Gastrocnemius medialis (tissue), 4 donors: ENCODE results near the gene RBM19. TPM values are rescaled to one million over a fixed set of nuclear protein-coding genes. Genes with fewer than 3 reads are reported as not detected.

Experiments
- ATAC-seq, 2 donors: fragments of 150-250 bp; one replicate each; pipeline ENCODE4 v1.9.1; 2016
- DNase-seq, 2 donors: peaks; one replicate each; pipeline ENCODE4 v3.0.0-alpha.2; 2019
- H3K27ac ChIP-seq, 4 donors: fragments of 200-600 bp; sonication (generic); 1 replicate in 1 of 4; 2 replicates in 3 of 4; pipeline ENCODE4 v1.5.1; 2016 to 2018; ENCODE audit warnings: mild to moderate bottlenecking in 2 of 4, moderate library complexity in 1 of 4
- H3K27me3 ChIP-seq, 3 donors: fragments of 200-600 bp; sonication (generic) in 2 of 3; 1 replicate in 1 of 3; 2 replicates in 2 of 3; pipeline versions ENCODE4 v1.5.1 to v1.6.0; 2016 to 2019; ENCODE audit warnings: mild to moderate bottlenecking in 1 of 3, moderate library complexity in 1 of 3
- H3K36me3 ChIP-seq, 2 donors: fragments of 200-600 bp; sonication (generic) in 1 of 2; one replicate each; pipeline ENCODE4 v1.5.1; 2017 to 2018
- H3K4me1 ChIP-seq, 2 donors: fragments of 200-600 bp; sonication (generic) in 1 of 2; one replicate each; pipeline ENCODE4 v1.5.1; 2016 to 2017; ENCODE audit warnings: mild to moderate bottlenecking in 2 of 2
- H3K4me3 ChIP-seq, 4 donors: fragments of 200-600 bp; sonication (generic) in 3 of 4; 1 replicate in 1 of 4; 2 replicates in 3 of 4; pipeline ENCODE4 v1.5.1; 2016 to 2019; ENCODE audit warnings: mild to moderate bottlenecking in 2 of 4
- H3K9me3 ChIP-seq, 3 donors: fragments of 200-600 bp; sonication (generic) in 2 of 3; 1 replicate in 1 of 3; 2 replicates in 2 of 3; pipeline ENCODE4 v1.5.1; 2016 to 2019
- POLR2A ChIP-seq, 2 donors: fragments of 450-650 bp; IDR thresholded peaks; one replicate each; pipeline ENCODE4 v1.6.1; 2017; ENCODE audit warnings: antibody characterized with exemption in 2 of 2, mild to moderate bottlenecking in 2 of 2, moderate library complexity in 2 of 2
- in situ Hi-C, 4 donors: fragments of 200-750 bp; cut with MboI; loops; one replicate each; pipeline versions ENCODE4 v1.15.0 to v1.8.0; 2017; ENCODE audit warnings: low sequenced_read_pairs in 4 of 4
- intact Hi-C: fragments of 100-400 bp; cut with DNase I; formaldehyde crosslinking; loops from one replicate; pipeline ENCODE4 v1.15.1; 2023; ENCODE audit warnings: low total_unique reads
- total RNA-seq, 4 donors: library from RNA; depleted of rRNA; stranded (reverse); fragments of >200 nt; gene quantifications; one replicate each; pipeline versions ENCODE4 v1.1.0 to v1.2.3, GENCODE V29; 2016
- TF ChIP-seq, protein P1 (sequence below), 5 experiments: fragments of 450-650 bp in 3 of 5; fragments of 200-600 bp in 2 of 5; sonication (generic) in 2 of 5; IDR thresholded peaks in 4 of 5; conservative IDR thresholded peaks in 1 of 5; 1 replicate in 4 of 5; 2 replicates in 1 of 5; pipeline ENCODE4 v1.5.1; 2016 to 2019; ENCODE audit warnings: antibody characterized with exemption in 5 of 5, mild to moderate bottlenecking in 3 of 5, moderate library complexity in 3 of 5

RBM19 gene
- total RNA-seq, 4 donors from 2014 or later, result 21.2 to 28.3 (median 26.8) TPM

DNA sequence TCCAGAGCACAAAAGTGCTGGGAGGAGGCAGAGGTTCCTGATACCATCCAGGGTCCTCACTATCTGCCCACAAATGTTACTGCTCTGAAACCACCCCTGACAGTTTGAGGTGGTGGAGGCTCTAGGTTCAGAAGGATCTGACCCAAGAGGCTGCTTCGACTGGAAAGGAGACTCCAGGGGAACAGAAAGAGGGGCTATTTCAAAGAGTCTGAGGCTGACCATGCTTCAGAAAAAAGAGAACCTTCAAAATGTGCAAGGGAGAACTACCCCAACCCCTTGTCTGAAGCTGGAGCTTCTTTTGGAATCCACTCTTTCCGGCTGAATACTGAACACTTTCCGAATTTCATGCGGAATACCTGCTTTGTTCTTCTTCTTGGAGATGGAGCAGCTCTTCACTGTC is 41.8 kb downstream of the RBM19 start:
- TF ChIP-seq, protein P1, sequence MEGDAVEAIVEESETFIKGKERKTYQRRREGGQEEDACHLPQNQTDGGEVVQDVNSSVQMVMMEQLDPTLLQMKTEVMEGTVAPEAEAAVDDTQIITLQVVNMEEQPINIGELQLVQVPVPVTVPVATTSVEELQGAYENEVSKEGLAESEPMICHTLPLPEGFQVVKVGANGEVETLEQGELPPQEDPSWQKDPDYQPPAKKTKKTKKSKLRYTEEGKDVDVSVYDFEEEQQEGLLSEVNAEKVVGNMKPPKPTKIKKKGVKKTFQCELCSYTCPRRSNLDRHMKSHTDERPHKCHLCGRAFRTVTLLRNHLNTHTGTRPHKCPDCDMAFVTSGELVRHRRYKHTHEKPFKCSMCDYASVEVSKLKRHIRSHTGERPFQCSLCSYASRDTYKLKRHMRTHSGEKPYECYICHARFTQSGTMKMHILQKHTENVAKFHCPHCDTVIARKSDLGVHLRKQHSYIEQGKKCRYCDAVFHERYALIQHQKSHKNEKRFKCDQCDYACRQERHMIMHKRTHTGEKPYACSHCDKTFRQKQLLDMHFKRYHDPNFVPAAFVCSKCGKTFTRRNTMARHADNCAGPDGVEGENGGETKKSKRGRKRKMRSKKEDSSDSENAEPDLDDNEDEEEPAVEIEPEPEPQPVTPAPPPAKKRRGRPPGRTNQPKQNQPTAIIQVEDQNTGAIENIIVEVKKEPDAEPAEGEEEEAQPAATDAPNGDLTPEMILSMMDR (IDR thresholded peaks at IDR 0.05 in 4 of 5, conservative IDR thresholded peaks at IDR 0.05 in 1 of 5), result no peak
- no peak for TF ChIP-seq POLR2A (IDR thresholded peaks at IDR 0.05)
- Histone ChIP-seq H3K4me1 (no peaks in the 10 kb centered on the region), H3K27me3 (no peaks in the 10 kb centered on the region), H3K4me3 (no peak overlapping the region), H3K9me3 (no peaks in the 10 kb centered on the region), H3K27ac (no peak overlapping the region), H3K36me3 (peaks cover 0 to 71% of the 10 kb centered on the region in 2 donors)
- DNase-seq (no peak), ATAC-seq (no peak)
- intact Hi-C loops (no loop called here), in situ Hi-C loops (loop anchor here (25.0 kb wide), 1 partner anchor 462 kb away; the partner anchor contains the start of gene LHX5 (in 4 of the 4))

DNA sequence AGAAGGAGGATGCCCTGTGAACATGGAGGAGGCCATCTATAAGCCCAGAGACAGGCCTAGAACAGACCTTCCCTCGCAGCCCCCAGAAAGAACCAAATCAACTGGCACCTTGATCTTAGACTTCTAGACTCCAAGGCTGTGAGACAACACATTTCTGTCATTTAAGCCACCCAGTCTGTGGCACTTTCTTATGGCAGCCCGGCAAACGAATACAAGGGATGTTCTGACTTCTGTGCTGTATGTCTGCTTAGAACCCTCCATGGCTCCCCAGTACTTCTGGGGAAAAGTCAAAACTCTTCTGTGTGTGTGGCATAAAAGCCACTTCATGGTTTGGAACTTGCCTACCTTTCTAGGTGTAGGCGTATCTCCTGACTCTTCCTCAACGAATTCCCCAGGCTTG is 42.9 kb downstream of the RBM19 start:
- in situ Hi-C loops, result loop anchor here (25.0 kb wide), 1 partner anchor 461 kb away; the partner anchor contains the start of gene LHX5 (in 4 of the 4)
- Histone ChIP-seq H3K27me3 (no peaks in the 10 kb centered on the region), H3K9me3 (no peaks in the 10 kb centered on the region), H3K36me3 (peaks cover 0 to 75% of the 10 kb centered on the region in 2 donors), H3K27ac (no peak overlapping the region), H3K4me3 (no peak overlapping the region), H3K4me1 (no peaks in the 10 kb centered on the region)
- intact Hi-C loops, result no loop called here
- TF ChIP-seq, protein P1 (IDR thresholded peaks at IDR 0.05 in 4 of 5, conservative IDR thresholded peaks at IDR 0.05 in 1 of 5), result no peak
- no peak for TF ChIP-seq POLR2A (IDR thresholded peaks at IDR 0.05)
- no peak for DNase-seq
- no peak for ATAC-seq

DNA sequence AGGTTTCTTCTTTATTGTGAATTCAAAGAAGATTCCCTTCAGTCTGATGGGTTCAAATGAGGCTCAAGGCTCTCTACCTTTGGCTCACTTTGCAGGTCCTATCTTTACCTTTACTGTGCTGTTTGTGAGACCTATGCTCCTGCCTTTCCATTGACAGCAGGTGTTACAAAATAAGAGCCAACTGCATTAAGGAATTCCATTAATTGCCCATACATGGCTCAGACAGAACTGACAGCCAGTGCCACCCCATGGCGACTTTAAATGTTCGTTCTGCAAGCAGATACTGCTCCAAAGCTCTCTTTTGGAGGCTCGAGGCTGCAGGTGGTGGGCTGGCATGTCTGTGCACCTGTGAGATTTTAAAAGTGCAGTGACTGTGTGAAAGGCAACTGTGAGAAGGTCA is 44.7 kb downstream of the RBM19 start:
- ATAC-seq, result no peak
- TF ChIP-seq, protein P1 (IDR thresholded peaks at IDR 0.05 in 4 of 5, conservative IDR thresholded peaks at IDR 0.05 in 1 of 5), result no peak
- TF ChIP-seq POLR2A (IDR thresholded peaks at IDR 0.05), result no peak
- in situ Hi-C loops, result loop anchor here (25.0 kb wide), 1 partner anchor 459 kb away; the partner anchor contains the start of gene LHX5 (in 4 of the 4)

DNA sequence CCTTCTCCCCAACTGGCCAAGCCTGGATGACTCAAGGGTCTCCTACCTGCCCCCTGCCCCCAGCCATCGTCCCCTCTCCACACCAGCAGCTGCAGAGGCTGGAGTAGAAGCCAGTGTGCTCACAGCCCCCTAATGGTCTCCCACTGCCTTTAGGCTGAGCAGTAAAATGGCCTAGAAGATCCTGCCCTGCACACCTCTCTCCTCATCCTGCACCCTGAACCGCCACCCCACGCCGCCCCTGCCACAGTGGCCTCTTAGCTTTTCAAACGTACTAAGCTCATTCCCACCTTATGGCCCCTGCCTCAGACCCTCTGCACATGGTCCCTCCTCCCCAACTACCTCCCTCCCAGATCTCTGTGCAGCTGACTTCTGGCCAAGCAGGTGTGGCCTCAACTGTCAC is 46.3 kb downstream of the RBM19 start:
- Histone ChIP-seq H3K4me3 (no peak overlapping the region), H3K27ac (no peak overlapping the region), H3K9me3 (no peaks in the 10 kb centered on the region), H3K4me1 (no peaks in the 10 kb centered on the region), H3K27me3 (no peaks in the 10 kb centered on the region), H3K36me3 (peaks cover 0 to 83% of the 10 kb centered on the region in 2 donors)
- ATAC-seq, result no peak
- intact Hi-C loops, result no loop called here
- TF ChIP-seq, protein P1 (IDR thresholded peaks at IDR 0.05 in 4 of 5, conservative IDR thresholded peaks at IDR 0.05 in 1 of 5), result no peak
- TF ChIP-seq POLR2A (IDR thresholded peaks at IDR 0.05), result no peak
- no peak for DNase-seq
- in situ Hi-C loops, result loop anchor here (25.0 kb wide), 1 partner anchor 457 kb away; the partner anchor contains the start of gene LHX5 (in 4 of the 4)

More for the DNA sequence above, 44.7 kb downstream of the RBM19 start:
- Histone ChIP-seq H3K9me3 (no peaks in the 10 kb centered on the region), H3K4me3 (no peak overlapping the region), H3K4me1 (no peaks in the 10 kb centered on the region), H3K27ac (no peak overlapping the region), H3K27me3 (no peaks in the 10 kb centered on the region), H3K36me3 (peaks cover 0 to 84% of the 10 kb centered on the region in 2 donors)
- DNase-seq, result no peak
- intact Hi-C loops, result no loop called here

DNA sequence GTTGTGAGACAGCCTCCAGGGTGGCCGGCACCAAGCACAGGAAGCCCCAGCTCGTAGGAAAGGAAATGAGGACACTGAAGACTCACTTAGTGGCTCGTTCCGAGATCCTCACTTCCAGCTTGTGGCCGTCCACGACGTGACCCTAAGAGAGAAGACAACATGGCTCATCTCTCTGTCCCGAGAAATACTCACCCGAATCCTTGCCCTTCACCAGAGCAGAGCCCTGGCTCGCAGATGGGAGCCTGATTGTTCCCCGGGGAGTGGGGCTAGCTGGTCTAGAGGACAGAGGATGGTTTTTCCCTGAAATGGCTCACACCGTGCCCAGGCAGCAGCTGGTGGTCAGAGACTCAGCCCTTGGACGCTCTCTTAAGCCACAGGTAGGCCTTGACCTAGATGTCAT is 47.8 kb downstream of the RBM19 start:
- Histone ChIP-seq H3K4me3 (no peak overlapping the region), H3K27me3 (no peaks in the 10 kb centered on the region), H3K36me3 (peaks cover 0 to 79% of the 10 kb centered on the region in 2 donors), H3K4me1 (no peaks in the 10 kb centered on the region), H3K9me3 (no peaks in the 10 kb centered on the region), H3K27ac (no peak overlapping the region)
- in situ Hi-C loops, result loop anchor here (25.0 kb wide), 1 partner anchor 456 kb away; the partner anchor contains the start of gene LHX5 (in 4 of the 4)
- DNase-seq (no peak), ATAC-seq (no peak)
- TF ChIP-seq POLR2A (IDR thresholded peaks at IDR 0.05), result no peak
- TF ChIP-seq, protein P1 (IDR thresholded peaks at IDR 0.05 in 4 of 5, conservative IDR thresholded peaks at IDR 0.05 in 1 of 5), result no peak
- intact Hi-C loops, result no loop called here
